Measurements from ENCODE around the gene CXXC1.

Gene CXXC1

GRCh38 chr18:50240080-50240563 lies 47.4 kb downstream of the CXXC1 start:
- H3K36me3 ChIP-seq (replicated peaks) = no peaks in the 10 kb centered on the region
- DNase-seq (ENCODE audit: low spot score in 2 of 2) = no peak
- in situ Hi-C loops (cut with MboI; ENCODE audit: low sequenced_read_pairs) = no loop called here
- H3K4me3 ChIP-seq = no peak overlapping the region
- H3K4me1 ChIP-seq = no peaks in the 10 kb centered on the region
- H3K27me3 ChIP-seq (ENCODE audit: low read depth) = no peaks in the 10 kb centered on the region
- H3K9me3 ChIP-seq = peaks cover 2% of the 10 kb centered on the region; the same call in 1 of the 2 replicates

- H3K9me3 ChIP-seq = no peaks in the 10 kb centered on the region; the same call in 1 of the 2 replicates
- DNase-seq (ENCODE audit: low spot score in 2 of 2) = no peak
- H3K36me3 ChIP-seq (replicated peaks) = no peaks in the 10 kb centered on the region
- H3K27me3 ChIP-seq (ENCODE audit: low read depth) = no peaks in the 10 kb centered on the region
- in situ Hi-C loops (cut with MboI; ENCODE audit: low sequenced_read_pairs) = no loop called here
- H3K4me3 ChIP-seq = no peak overlapping the region
- no peaks in the 10 kb centered on the region for H3K4me1 ChIP-seq
These were observed 55.1 kb downstream of the CXXC1 start for GRCh38 chr18:50232419-50232818.
